HepG2 (cell line): ENCODE data around the gene PDGFA. TPM values are rescaled to one million over a fixed set of nuclear protein-coding genes. Genes with fewer than 3 reads are reported as not detected.

Experiments used
- BORCS8-MEF2B ChIP-seq: sonication (generic); formaldehyde crosslinking; IDR thresholded peaks from 2 replicates; pipeline ENCODE4 v1.8.0; 2022; ENCODE audit warnings: mild to moderate bottlenecking, missing genetic modification reagents
- EP300 ChIP-seq, 3 experiments: sonication (generic) in 1 of 3; formaldehyde crosslinking in 1 of 3; IDR thresholded peaks; 2 replicates each; pipeline versions ENCODE4 v1.5.1 to v1.6.1; 2011 to 2020; ENCODE audit warnings: low read depth in 2 of 3, low read length in 2 of 3, borderline replicate concordance in 1 of 3, improper control_type of control experiment in 1 of 3, mild to moderate bottlenecking in 1 of 3, missing genetic modification reagents in 1 of 3, moderate library complexity in 1 of 3
- MTA1 ChIP-seq: sonication (generic); formaldehyde crosslinking; IDR thresholded peaks from 2 replicates; pipeline ENCODE4 v1.4.0; 2020; ENCODE audit warnings: missing genetic modification reagents, mild to moderate bottlenecking, borderline replicate concordance
- NFKBIZ ChIP-seq: IDR thresholded peaks from 2 replicates; pipeline ENCODE4 v1.6.1; 2018; ENCODE audit warnings: missing genetic modification reagents, missing compliant biosample characterization
- PRMT3 ChIP-seq: sonication (generic); formaldehyde crosslinking; IDR thresholded peaks from 2 replicates; pipeline ENCODE4 v1.8.1; 2022; ENCODE audit warnings: low read depth, mild to moderate bottlenecking, moderate library complexity, missing genetic modification reagents, borderline replicate concordance
- RARG ChIP-seq: sonication (generic); formaldehyde crosslinking; IDR thresholded peaks from 2 replicates; pipeline ENCODE4 v1.4.0; 2020; ENCODE audit warnings: low read depth, mild to moderate bottlenecking, missing genetic modification reagents
- ZFAT ChIP-seq: sonication (generic); formaldehyde crosslinking; conservative IDR thresholded peaks from 2 replicates; pipeline ENCODE4 v1.8.1; 2023; ENCODE audit warnings: missing genetic modification reagents, inconsistent platforms
- ZFP90 ChIP-seq: sonication (generic); formaldehyde crosslinking; IDR thresholded peaks from 2 replicates; pipeline ENCODE4 v1.8.0; 2022; ENCODE audit warnings: missing genetic modification reagents, mild to moderate bottlenecking, inconsistent platforms, borderline replicate concordance
- ZNF263 ChIP-seq: sonication (generic); formaldehyde crosslinking; IDR thresholded peaks from 2 replicates; pipeline ENCODE4 v1.4.0; 2020; ENCODE audit warnings: missing genetic modification reagents
- ZNF292 ChIP-seq: sonication (generic); formaldehyde crosslinking; IDR thresholded peaks from 2 replicates; pipeline ENCODE4 v1.8.1; 2022; ENCODE audit warnings: mild to moderate bottlenecking, low read depth, missing genetic modification reagents, borderline replicate concordance
- ZNF383 ChIP-seq: sonication (generic); formaldehyde crosslinking; IDR thresholded peaks from 2 replicates; pipeline ENCODE4 v1.4.0; 2020; ENCODE audit warnings: missing genetic modification reagents, mild to moderate bottlenecking, borderline replicate concordance
- ZNF720 ChIP-seq: sonication (generic); formaldehyde crosslinking; IDR thresholded peaks from 2 replicates; pipeline ENCODE4 v1.4.0; 2020; ENCODE audit warnings: missing genetic modification reagents
- ZNF775 ChIP-seq: sonication (generic); formaldehyde crosslinking; IDR thresholded peaks from 2 replicates; pipeline ENCODE4 v1.4.0; 2020; ENCODE audit warnings: missing genetic modification reagents, mild to moderate bottlenecking, moderate library complexity, borderline replicate concordance
- polyA plus RNA-seq, 8 experiments: library from polyadenylated mRNA; depleted of rRNA in 3 of 8; stranded (reverse) in 7 of 8; unstranded in 1 of 8; fragments of >200 nt; fragmentation: Illumina TruSeq in 4 of 8; extraction: Trizol in 4 of 8; gene quantifications; 2 replicates each; pipeline versions ENCODE4 v1.2.1 to v1.2.3, GENCODE V29; 2011 to 2016; ENCODE audit warnings: low read depth in 4 of 8, missing spikeins in 1 of 8, mixed read lengths in 1 of 8; ENCODE audit not compliant: insufficient read depth in 1 of 8
- total RNA-seq, 5 experiments: library from RNA; depleted of rRNA; stranded (reverse); fragments of >200 nt; fragmentation: Illumina TruSeq; extraction: Trizol; gene quantifications; 2 replicates each; pipeline ENCODE4 v1.2.3, GENCODE V29; 2016; ENCODE audit warnings: low read depth in 1 of 5
- TF ChIP-seq, protein P1 (sequence below): sonication (generic); formaldehyde crosslinking; IDR thresholded peaks from 2 replicates; pipeline ENCODE4 v1.4.0; 2020; ENCODE audit warnings: missing genetic modification reagents
- TF ChIP-seq, protein P2 (sequence below): sonication (generic); formaldehyde crosslinking; IDR thresholded peaks from 2 replicates; pipeline ENCODE4 v1.4.0; 2020; ENCODE audit warnings: missing genetic modification reagents
- TF ChIP-seq, protein P3 (sequence below): IDR thresholded peaks from 2 replicates; pipeline ENCODE4 v1.6.1; 2016
- TF ChIP-seq, protein P4 (sequence below): IDR thresholded peaks from 2 replicates; pipeline ENCODE4 v1.6.1; 2016; ENCODE audit warnings: mild to moderate bottlenecking
- TF ChIP-seq, protein P5 (sequence below): IDR thresholded peaks from 2 replicates; pipeline ENCODE4 v1.6.1; 2018; ENCODE audit warnings: missing genetic modification reagents, mild to moderate bottlenecking, missing compliant biosample characterization

Gene PDGFA
- total and polyA plus RNA-seq, 2 of the 13 experiments (the other 11 are each of a cell fraction or from before 2014, with no cell fraction given): 1.5 to 3.4 TPM

DNA sequence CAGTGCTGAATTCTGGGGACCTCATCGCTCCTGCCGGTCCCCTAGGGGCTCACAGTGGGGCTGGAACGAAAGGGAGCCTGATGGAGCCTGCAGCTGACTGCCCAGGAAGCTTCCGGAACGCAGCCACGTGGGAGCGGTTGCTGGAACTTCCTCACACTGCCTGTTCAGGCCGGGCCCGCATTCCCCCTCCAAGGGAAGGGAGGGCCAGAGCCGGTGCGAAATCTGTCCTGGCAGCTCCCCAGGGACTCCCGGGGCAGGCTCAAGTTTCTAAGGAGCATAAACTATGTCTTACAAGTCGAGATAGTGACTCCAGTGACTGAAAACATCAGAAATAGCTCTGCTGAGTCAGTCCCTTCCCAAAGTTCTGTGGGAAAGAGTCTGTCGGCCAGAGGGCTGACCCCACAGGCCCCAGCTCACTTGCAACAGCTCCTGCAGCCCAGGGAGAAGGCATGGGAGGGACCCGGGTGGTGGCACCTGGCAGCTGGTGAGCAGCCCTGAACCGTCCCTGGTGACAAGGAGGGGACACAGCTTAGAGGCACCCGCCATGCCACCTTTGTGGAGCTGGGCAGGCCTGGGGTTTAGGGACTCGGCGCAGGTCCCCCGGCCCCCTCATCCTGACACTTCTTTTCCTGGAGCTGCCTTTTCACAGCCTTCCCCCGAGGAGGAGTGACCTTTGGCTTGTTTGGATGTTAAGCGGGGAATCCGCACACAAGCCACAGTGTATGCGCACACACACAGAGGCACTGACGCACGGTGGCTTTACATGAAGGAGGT is 47.6 kb downstream of the PDGFA start (continued):
- TF ChIP-seq, protein P1, sequence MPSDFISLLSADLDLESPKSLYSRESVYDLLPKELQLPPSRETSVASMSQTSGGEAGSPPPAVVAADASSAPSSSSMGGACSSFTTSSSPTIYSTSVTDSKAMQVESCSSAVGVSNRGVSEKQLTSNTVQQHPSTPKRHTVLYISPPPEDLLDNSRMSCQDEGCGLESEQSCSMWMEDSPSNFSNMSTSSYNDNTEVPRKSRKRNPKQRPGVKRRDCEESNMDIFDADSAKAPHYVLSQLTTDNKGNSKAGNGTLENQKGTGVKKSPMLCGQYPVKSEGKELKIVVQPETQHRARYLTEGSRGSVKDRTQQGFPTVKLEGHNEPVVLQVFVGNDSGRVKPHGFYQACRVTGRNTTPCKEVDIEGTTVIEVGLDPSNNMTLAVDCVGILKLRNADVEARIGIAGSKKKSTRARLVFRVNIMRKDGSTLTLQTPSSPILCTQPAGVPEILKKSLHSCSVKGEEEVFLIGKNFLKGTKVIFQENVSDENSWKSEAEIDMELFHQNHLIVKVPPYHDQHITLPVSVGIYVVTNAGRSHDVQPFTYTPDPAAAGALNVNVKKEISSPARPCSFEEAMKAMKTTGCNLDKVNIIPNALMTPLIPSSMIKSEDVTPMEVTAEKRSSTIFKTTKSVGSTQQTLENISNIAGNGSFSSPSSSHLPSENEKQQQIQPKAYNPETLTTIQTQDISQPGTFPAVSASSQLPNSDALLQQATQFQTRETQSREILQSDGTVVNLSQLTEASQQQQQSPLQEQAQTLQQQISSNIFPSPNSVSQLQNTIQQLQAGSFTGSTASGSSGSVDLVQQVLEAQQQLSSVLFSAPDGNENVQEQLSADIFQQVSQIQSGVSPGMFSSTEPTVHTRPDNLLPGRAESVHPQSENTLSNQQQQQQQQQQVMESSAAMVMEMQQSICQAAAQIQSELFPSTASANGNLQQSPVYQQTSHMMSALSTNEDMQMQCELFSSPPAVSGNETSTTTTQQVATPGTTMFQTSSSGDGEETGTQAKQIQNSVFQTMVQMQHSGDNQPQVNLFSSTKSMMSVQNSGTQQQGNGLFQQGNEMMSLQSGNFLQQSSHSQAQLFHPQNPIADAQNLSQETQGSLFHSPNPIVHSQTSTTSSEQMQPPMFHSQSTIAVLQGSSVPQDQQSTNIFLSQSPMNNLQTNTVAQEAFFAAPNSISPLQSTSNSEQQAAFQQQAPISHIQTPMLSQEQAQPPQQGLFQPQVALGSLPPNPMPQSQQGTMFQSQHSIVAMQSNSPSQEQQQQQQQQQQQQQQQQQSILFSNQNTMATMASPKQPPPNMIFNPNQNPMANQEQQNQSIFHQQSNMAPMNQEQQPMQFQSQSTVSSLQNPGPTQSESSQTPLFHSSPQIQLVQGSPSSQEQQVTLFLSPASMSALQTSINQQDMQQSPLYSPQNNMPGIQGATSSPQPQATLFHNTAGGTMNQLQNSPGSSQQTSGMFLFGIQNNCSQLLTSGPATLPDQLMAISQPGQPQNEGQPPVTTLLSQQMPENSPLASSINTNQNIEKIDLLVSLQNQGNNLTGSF (CRISPR knock-in tag): no peak
- no peak for TF ChIP-seq PRMT3
- peak in 1 of 2 experiments; percentile 53; a peak in 2 of 4 replicates for TF ChIP-seq EP300 (IDR thresholded peaks at IDR 0.05; ENCODE audit: low read depth in 2 of 2, low read length in 2 of 2)
- peak; percentile 72 for TF ChIP-seq EP300 (CRISPR knock-in tag; IDR thresholded peaks at IDR 0.05; ENCODE audit: borderline replicate concordance)
- 0 out of 2 replicates have a peak, but pooled peaks have one; percentile 54 for TF ChIP-seq ZFP90 (CRISPR knock-in tag)
- TF ChIP-seq BORCS8-MEF2B (CRISPR knock-in tag): 0 out of 2 replicates have a peak, but pooled peaks have one; percentile 20
- TF ChIP-seq ZNF720 (CRISPR knock-in tag): no peak
- TF ChIP-seq ZNF775 (CRISPR knock-in tag): no peak
- peak; percentile 77 for TF ChIP-seq ZNF263 (CRISPR knock-in tag)
- TF ChIP-seq ZFAT (CRISPR knock-in tag): no peak
- TF ChIP-seq RARG (CRISPR knock-in tag): no peak
- no peak for TF ChIP-seq ZNF383 (CRISPR knock-in tag)
- TF ChIP-seq NFKBIZ (CRISPR knock-in tag): no peak
- TF ChIP-seq, protein P2, sequence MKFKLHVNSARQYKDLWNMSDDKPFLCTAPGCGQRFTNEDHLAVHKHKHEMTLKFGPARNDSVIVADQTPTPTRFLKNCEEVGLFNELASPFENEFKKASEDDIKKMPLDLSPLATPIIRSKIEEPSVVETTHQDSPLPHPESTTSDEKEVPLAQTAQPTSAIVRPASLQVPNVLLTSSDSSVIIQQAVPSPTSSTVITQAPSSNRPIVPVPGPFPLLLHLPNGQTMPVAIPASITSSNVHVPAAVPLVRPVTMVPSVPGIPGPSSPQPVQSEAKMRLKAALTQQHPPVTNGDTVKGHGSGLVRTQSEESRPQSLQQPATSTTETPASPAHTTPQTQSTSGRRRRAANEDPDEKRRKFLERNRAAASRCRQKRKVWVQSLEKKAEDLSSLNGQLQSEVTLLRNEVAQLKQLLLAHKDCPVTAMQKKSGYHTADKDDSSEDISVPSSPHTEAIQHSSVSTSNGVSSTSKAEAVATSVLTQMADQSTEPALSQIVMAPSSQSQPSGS: no peak
- TF ChIP-seq, protein P3, sequence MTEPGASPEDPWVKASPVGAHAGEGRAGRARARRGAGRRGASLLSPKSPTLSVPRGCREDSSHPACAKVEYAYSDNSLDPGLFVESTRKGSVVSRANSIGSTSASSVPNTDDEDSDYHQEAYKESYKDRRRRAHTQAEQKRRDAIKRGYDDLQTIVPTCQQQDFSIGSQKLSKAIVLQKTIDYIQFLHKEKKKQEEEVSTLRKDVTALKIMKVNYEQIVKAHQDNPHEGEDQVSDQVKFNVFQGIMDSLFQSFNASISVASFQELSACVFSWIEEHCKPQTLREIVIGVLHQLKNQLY: 0 out of 2 replicates have a peak, but pooled peaks have one; percentile 64
- TF ChIP-seq MTA1 (CRISPR knock-in tag): peak; percentile 38; the same call in 1 of the 2 replicates
- TF ChIP-seq, protein P4, sequence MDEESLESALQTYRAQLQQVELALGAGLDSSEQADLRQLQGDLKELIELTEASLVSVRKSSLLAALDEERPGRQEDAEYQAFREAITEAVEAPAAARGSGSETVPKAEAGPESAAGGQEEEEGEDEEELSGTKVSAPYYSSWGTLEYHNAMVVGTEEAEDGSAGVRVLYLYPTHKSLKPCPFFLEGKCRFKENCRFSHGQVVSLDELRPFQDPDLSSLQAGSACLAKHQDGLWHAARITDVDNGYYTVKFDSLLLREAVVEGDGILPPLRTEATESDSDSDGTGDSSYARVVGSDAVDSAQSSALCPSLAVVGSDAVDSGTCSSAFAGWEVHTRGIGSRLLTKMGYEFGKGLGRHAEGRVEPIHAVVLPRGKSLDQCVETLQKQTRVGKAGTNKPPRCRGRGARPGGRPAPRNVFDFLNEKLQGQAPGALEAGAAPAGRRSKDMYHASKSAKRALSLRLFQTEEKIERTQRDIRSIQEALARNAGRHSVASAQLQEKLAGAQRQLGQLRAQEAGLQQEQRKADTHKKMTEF (CRISPR knock-in tag): no peak; the same call in 1 of the 2 replicates
- TF ChIP-seq, protein P5, sequence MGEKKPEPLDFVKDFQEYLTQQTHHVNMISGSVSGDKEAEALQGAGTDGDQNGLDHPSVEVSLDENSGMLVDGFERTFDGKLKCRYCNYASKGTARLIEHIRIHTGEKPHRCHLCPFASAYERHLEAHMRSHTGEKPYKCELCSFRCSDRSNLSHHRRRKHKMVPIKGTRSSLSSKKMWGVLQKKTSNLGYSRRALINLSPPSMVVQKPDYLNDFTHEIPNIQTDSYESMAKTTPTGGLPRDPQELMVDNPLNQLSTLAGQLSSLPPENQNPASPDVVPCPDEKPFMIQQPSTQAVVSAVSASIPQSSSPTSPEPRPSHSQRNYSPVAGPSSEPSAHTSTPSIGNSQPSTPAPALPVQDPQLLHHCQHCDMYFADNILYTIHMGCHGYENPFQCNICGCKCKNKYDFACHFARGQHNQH (CRISPR knock-in tag): peak; percentile 3; the same call in 1 of the 2 replicates
- peak; percentile 84 for TF ChIP-seq ZNF292 (CRISPR knock-in tag)
